Mammary epithelial cell (primary cell): ENCODE data around the gene KIF1A.

Experiments
- CTCF ChIP-seq, 2 donors: IDR thresholded peaks in 1 of 2; conservative IDR thresholded peaks in 1 of 2; 2 replicates each; pipeline ENCODE4 v1.5.1; 2011 to 2012; ENCODE audit warnings: inconsistent platforms in 2 of 2, low read length in 2 of 2, mild to moderate bottlenecking in 2 of 2, control low read depth in 1 of 2, low read depth in 1 of 2; ENCODE audit not compliant: insufficient read depth in 1 of 2; ENCODE audit errors: extremely low read depth in 1 of 2
- EZH2 ChIP-seq: IDR thresholded peaks from 2 replicates; pipeline ENCODE4 v1.6.1; 2012; ENCODE audit warnings: low read length, inconsistent platforms, borderline replicate concordance

GRCh38 chr2:240850756-240851077, 30.7 kb upstream of the KIF1A start:
- TF ChIP-seq EZH2 (no peak), CTCF (conservative IDR thresholded peaks at IDR 0.05 in 1 of 2, IDR thresholded peaks at IDR 0.05 in 1 of 2; ENCODE audit: extremely low read depth in 1 of 2, insufficient read depth in 1 of 2, low read depth in 1 of 2, low read length in 2 of 2) (no peak)
